ENCODE measurements around the gene PAAF1.
A peak's percentile ranks its signal among the peaks of the same experiment; 100 is the strongest.
"Not testable (repeated sequence)": the region's sequence is repeated elsewhere in the genome, so short reads cannot be mapped to it uniquely, and the experiment has no call there.

Gene PAAF1

DNA sequence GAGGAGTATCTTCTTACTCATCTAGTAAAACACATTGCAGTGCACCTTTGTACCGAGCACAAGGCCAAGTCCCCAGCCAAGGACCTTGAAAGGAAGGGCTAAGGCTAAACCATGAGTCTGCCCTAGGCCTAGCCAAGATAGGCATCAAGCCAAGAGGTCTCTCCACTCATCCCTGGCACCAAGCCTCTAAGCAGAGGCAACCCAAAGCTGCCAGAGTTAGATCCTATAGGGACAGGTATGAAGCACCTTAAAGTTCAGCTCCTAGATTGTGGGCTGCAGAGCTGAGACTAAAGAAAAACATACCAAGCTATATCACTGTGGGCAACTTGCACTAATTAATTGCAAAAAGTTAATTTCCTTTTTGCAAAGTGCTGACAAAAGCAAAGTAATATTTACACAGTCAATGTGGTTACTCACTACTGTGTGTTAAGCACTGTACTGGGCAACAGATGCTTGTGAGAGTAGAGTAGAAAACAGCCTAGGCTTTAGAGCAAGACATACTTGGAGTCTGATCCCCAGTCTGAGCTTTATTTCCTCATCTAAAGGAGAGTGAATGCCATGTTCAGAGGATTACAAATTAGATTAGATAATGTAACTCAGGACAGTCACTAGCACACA is 7.4 kb upstream of the PAAF1 start:
- no peak for TF ChIP-seq ZNF274 (IDR thresholded peaks at IDR 0.05; ENCODE audit: low read depth, low read length)
- no peak overlapping the region for H3K4me3 ChIP-seq (ENCODE audit: low read length)

GRCh38 chr11:73870261-73870660 is 6.5 kb upstream of the PAAF1 start:
- no peak for TF ChIP-seq ZNF274 (IDR thresholded peaks at IDR 0.05; ENCODE audit: low read depth, low read length)
- no peak overlapping the region for H3K4me3 ChIP-seq (ENCODE audit: low read length)

- no peak for TF ChIP-seq ZNF274 (IDR thresholded peaks at IDR 0.05; ENCODE audit: low read depth, low read length)
Observed at GRCh38 chr11:73872749-73873357, 3.9 kb upstream of the PAAF1 start.

GRCh38 chr11:73875380-73875779 is 1.4 kb upstream of the PAAF1 start:
- TF ChIP-seq ZNF274 (IDR thresholded peaks at IDR 0.05; ENCODE audit: low read depth, low read length), result no peak
- peak overlapping the region; percentile 90 for H3K4me3 ChIP-seq (ENCODE audit: low read length)

More at GRCh38 chr11:73872749-73873357, 3.9 kb upstream of the PAAF1 start:
- no peak overlapping the region for H3K4me3 ChIP-seq (ENCODE audit: low read length)

DNA sequence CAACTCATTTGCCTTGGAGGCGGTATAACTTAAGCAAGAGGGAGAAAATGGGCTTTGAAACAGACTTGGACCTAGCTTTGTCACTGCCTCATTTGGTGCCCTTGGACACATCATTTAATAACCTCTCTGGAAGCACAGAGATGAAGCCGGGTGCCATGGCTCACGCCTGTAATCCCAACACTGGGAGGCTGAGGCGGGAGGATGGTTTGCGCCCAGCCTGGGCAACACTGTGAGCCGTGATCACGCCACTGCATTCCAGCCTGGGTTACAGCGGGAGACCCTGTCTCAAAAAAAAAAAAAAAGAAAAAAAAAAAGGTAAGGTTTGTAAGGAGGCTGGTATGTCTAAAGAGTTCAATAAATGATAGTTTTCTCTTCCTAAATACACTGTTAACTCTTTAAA is 959 bp upstream of the PAAF1 start:
- TF ChIP-seq ZNF274 (IDR thresholded peaks at IDR 0.05; ENCODE audit: low read depth, low read length), result no peak
- H3K4me3 ChIP-seq (ENCODE audit: low read length), result peak overlapping the region; percentile 90

GRCh38 chr11:73878771-73879170 is 2.0 kb downstream of the PAAF1 start:
- no peak for TF ChIP-seq ZNF274 (IDR thresholded peaks at IDR 0.05; ENCODE audit: low read depth, low read length)
- H3K4me3 ChIP-seq (ENCODE audit: low read length), result no peak overlapping the region

GRCh38 chr11:73880449-73880848 is 3.6 kb downstream of the PAAF1 start:
- not testable (repeated sequence) for H3K4me3 ChIP-seq (ENCODE audit: low read length)

GRCh38 chr11:73883856-73884255 is 7.1 kb downstream of the PAAF1 start:
- no peak for TF ChIP-seq ZNF274 (IDR thresholded peaks at IDR 0.05; ENCODE audit: low read depth, low read length)
- no peak overlapping the region for H3K4me3 ChIP-seq (ENCODE audit: low read length)

DNA sequence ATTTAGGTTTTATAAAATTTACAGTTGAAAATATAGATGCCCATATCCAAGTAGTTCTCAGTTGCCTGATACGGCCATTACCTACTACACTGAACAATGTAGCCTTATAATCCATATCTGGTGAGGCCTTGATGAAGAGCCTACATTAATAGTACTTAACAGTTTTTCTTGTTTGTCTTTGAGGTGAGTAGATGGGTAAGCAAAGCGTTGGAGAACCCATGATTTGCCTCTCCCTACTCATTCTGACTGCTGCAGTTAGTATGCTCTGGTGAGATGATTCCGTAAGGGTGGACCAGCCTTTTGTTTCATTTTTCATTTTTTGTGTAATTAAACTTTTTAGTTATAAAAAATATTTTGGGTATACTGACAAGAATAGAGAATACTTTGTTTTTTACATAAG is 11.4 kb downstream of the PAAF1 start:
- TF ChIP-seq ZNF274 (IDR thresholded peaks at IDR 0.05; ENCODE audit: low read depth, low read length), result no peak

DNA sequence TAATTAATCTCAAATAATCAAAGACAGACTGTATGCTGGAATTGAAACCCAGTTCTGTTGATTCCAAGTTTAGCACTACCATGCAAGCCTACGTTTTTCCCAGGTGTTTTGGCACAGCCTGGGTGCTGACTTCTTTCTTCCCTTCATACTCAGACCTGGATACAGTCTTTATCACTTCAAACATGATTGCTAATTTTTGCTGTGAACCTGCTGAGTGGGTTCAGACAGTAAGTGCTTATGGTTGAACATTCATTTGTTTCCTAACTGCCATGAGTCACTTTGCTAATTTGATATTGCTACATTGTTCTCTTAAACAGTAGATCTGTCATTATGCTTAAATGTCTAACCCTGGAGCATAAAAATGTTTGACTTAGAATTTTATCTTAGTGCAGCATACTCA is 12.2 kb downstream of the PAAF1 start:
- no peak overlapping the region for H3K4me3 ChIP-seq (ENCODE audit: low read length)
- TF ChIP-seq ZNF274 (IDR thresholded peaks at IDR 0.05; ENCODE audit: low read depth, low read length), result no peak

More for the DNA sequence above, 11.4 kb downstream of the PAAF1 start:
- no peak overlapping the region for H3K4me3 ChIP-seq (ENCODE audit: low read length)

DNA sequence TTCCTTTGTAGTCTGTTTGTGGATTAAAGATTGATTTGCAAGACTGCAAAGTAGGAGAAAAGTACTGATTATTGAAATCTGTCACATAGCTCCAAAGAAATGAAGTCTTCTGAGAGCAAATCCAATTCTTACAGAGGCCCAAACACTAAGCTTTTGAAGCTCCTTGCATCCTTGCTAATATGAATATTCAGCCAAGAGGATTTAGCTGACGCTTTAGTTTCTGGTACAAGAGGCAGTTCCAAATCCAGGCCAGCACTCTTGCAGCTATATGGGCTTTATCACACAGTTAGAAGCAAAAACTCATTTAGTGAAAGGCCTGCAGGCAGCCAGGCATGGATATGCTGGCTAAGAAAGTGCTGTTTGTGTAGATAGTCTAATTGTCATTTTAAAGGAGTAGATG is 12.7 kb downstream of the PAAF1 start:
- TF ChIP-seq ZNF274 (IDR thresholded peaks at IDR 0.05; ENCODE audit: low read depth, low read length), result no peak
- no peak overlapping the region for H3K4me3 ChIP-seq (ENCODE audit: low read length)

DNA sequence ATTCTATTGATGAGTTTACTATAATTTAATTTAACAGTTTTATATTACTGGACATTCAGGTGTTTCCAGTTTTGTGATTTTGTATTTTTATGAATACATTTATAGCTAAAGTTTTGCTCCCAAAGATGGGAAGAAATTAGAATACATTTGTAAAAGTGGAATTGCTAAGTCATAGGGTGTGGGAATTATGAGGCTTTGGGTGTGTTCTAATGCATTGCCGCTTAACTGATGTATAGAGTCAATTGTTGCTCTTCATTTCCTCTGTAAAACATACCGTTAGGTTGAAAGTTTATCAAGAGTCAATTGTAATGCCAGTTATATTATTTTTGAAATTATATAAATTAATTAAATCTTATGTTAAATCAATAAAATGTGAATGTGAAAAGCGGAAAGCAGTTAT is 16.2 kb downstream of the PAAF1 start:
- no peak overlapping the region for H3K4me3 ChIP-seq (ENCODE audit: low read length)
- no peak for TF ChIP-seq ZNF274 (IDR thresholded peaks at IDR 0.05; ENCODE audit: low read depth, low read length)

DNA sequence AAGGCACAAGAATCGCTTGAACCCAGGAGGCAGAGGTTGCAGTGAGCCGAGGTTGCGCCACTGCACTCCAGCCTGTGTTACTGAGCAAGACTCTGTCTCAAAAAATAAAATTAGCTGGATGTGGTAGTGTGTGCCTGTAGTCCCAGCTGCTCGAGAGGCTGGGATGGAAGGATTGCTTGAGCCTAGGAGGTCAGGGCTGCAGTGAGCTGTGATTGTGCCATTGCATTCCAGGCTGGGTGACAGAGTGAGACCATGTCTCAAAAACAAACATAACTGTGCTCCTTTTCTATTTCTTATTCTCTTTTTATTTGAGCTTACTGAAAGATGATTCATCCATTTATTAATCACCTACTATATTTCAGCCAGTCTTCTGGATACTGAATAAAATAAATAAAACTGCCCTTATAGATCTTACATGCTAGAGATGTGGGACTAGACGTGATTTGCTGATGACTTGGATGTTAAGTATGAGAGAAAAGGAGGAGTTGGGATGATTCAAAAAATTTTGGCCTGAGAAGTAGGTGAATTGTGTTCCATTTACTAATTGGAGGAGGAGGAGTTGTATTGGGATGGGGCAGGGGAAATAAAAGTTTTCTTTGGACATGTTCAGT is 18.0 kb downstream of the PAAF1 start:
- no peak for TF ChIP-seq ZNF274 (IDR thresholded peaks at IDR 0.05; ENCODE audit: low read depth, low read length)

DNA sequence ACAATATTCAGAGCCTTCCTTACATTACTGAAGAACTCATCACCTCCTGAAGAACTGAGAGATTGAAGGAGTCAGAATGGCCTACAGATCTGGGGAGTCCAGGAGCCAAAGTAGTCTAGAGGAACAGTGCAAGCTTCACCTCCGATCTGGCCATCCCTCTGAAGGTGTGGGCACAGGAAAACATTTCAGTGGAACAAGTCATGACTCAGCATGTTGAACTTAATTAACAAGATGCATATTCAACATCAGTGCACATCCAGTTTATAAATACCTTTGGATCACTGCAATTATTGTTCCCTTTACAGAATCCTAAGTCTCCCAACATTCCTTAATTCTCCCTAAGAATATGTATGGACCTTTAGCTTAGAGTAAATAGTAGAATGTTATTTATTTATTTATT is 25.5 kb downstream of the PAAF1 start:
- no peak overlapping the region for H3K4me3 ChIP-seq (ENCODE audit: low read length)
- no peak for TF ChIP-seq ZNF274 (IDR thresholded peaks at IDR 0.05; ENCODE audit: low read depth, low read length)

More for the DNA sequence above, 18.0 kb downstream of the PAAF1 start:
- no peak overlapping the region for H3K4me3 ChIP-seq (ENCODE audit: low read length)

- no peak overlapping the region for H3K4me3 ChIP-seq (ENCODE audit: low read length)
- TF ChIP-seq ZNF274 (IDR thresholded peaks at IDR 0.05; ENCODE audit: low read depth, low read length), result no peak
Observed at GRCh38 chr11:73907191-73907590, 30.4 kb downstream of the PAAF1 start.
